ENCODE measurements around the gene ATRX. TPM values are rescaled to one million over a fixed set of nuclear protein-coding genes. Genes with fewer than 3 reads are reported as not detected.
A peak's percentile ranks its signal among the peaks of the same experiment; 100 is the strongest.

Gene ATRX
- total and polyA plus RNA-seq, 2 experiments from 2014 or later: 41.4 to 72.1 TPM

GRCh38 chrX:77635373-77635772 is 150.6 kb downstream of the ATRX start:
- Histone ChIP-seq H3K4me3 (no peak overlapping the region), H3K36me3 (replicated peaks; ENCODE audit: insufficient read depth, low read depth) (no peaks in the 10 kb centered on the region), H3K4me1 (ENCODE audit: insufficient read depth) (no peaks in the 10 kb centered on the region), H3K4me2 (no peak overlapping the region), H3K27ac (no peak overlapping the region), H2AFZ (no peak overlapping the region), H3K9me2 (replicated peaks; ENCODE audit: insufficient read depth) (no peaks in the 10 kb centered on the region), H3K9me3 (ENCODE audit: low read depth) (no peaks in the 10 kb centered on the region), H4K20me1 (ENCODE audit: insufficient read depth, poor library complexity, severe bottlenecking) (no peaks in the 10 kb centered on the region), H3K79me2 (no peaks in the 10 kb centered on the region), H3K27me3 (no peaks in the 10 kb centered on the region)
- DNase-seq (ENCODE audit: low spot score): no peak
- 70% methylated on average over 2 of the region's 2 CpGs for WGBS (ENCODE audit: low lambda C conversion rate, missing lambda C conversion rate)
- TF ChIP-seq EZH2phosphoT487 (IDR thresholded peaks at IDR 0.05; ENCODE audit: low read depth, severe bottlenecking, unreplicated experiment) (no peak), EZH2 (IDR thresholded peaks at IDR 0.05; ENCODE audit: borderline replicate concordance) (no peak)
- TF ChIP-seq, protein P1, sequence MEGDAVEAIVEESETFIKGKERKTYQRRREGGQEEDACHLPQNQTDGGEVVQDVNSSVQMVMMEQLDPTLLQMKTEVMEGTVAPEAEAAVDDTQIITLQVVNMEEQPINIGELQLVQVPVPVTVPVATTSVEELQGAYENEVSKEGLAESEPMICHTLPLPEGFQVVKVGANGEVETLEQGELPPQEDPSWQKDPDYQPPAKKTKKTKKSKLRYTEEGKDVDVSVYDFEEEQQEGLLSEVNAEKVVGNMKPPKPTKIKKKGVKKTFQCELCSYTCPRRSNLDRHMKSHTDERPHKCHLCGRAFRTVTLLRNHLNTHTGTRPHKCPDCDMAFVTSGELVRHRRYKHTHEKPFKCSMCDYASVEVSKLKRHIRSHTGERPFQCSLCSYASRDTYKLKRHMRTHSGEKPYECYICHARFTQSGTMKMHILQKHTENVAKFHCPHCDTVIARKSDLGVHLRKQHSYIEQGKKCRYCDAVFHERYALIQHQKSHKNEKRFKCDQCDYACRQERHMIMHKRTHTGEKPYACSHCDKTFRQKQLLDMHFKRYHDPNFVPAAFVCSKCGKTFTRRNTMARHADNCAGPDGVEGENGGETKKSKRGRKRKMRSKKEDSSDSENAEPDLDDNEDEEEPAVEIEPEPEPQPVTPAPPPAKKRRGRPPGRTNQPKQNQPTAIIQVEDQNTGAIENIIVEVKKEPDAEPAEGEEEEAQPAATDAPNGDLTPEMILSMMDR (IDR thresholded peaks at IDR 0.05; ENCODE audit: poor library complexity): no peak

DNA sequence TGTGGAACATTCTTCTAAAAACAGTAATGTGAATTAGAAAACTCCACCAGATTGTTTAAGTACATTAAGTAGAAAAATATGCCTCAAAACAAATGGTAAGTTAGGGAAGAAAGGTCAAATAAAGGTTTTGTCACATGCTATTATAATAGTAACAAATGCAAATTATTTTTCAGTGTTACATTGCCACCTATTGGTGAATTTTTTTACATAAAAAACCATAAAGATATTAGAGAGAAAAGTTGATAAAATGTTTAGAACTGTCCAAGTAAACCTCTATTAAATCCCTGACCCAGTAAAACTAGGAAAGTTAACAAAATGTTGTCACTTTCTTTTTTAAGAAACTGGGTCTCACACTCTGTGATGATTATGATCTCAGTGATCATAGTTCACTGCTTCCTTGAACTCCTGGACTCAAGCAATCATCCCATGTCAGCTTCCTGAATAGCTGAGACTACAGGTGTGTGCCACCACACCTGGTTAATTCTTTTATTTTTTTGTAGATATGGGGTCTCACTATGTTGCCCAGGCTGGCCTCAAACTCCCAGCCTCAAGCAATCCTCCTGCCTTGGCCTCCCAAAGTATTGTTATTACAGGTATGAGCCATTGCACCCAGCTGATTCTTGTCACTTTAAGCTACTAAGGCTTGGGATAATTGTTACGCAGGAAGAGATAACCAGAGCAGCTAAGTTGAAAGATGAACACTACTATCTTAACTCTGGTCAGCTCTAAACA is 157.6 kb downstream of the ATRX start:
- Histone ChIP-seq H3K27me3 (no peaks in the 10 kb centered on the region), H3K27ac (no peak overlapping the region), H3K36me3 (replicated peaks; ENCODE audit: insufficient read depth, low read depth) (no peaks in the 10 kb centered on the region), H3K9me2 (replicated peaks; ENCODE audit: insufficient read depth) (no peaks in the 10 kb centered on the region), H3K4me2 (no peak overlapping the region), H3K4me3 (no peak overlapping the region), H4K20me1 (ENCODE audit: insufficient read depth, poor library complexity, severe bottlenecking) (peaks cover 2% of the 10 kb centered on the region), H3K9me3 (ENCODE audit: low read depth) (no peaks in the 10 kb centered on the region), H3K4me1 (ENCODE audit: insufficient read depth) (no peaks in the 10 kb centered on the region), H2AFZ (no peak overlapping the region), H3K79me2 (peaks cover 7% of the 10 kb centered on the region)
- DNase-seq (ENCODE audit: low spot score): no peak
- 92% methylated on average over 1 of the region's 1 CpG for WGBS (ENCODE audit: low lambda C conversion rate, missing lambda C conversion rate)
- TF ChIP-seq, protein P1 (IDR thresholded peaks at IDR 0.05; ENCODE audit: poor library complexity): peak; percentile 2
- no peak for TF ChIP-seq EZH2phosphoT487 (IDR thresholded peaks at IDR 0.05; ENCODE audit: low read depth, severe bottlenecking, unreplicated experiment)

DNA sequence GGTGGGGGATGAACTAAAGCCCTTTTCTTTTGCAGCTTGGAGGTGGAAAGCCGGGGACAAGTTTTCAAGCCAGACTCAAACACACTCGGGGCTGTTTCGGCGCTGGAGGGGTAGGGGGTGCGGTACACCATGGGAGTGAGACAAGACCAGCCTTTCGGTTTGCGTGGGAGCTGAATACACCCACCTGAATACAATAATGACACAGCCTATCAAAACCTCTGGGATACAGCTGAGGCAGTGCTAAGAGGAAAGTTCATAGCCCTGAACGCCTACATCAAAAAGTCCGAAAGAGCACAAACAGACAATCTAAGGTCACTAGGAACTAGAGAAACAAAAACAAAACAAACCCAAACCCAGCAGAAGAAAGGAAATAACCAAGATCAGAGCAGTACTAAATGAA is 163.3 kb downstream of the ATRX start:
- Histone ChIP-seq H3K9me3 (ENCODE audit: low read depth) (no peaks in the 10 kb centered on the region), H3K27ac (no peak overlapping the region), H4K20me1 (ENCODE audit: insufficient read depth, poor library complexity, severe bottlenecking) (peaks cover 2% of the 10 kb centered on the region), H3K79me2 (peaks cover 16% of the 10 kb centered on the region), H2AFZ (no peak overlapping the region), H3K4me1 (ENCODE audit: insufficient read depth) (no peaks in the 10 kb centered on the region), H3K4me3 (no peak overlapping the region), H3K4me2 (no peak overlapping the region), H3K27me3 (no peaks in the 10 kb centered on the region), H3K9me2 (replicated peaks; ENCODE audit: insufficient read depth) (no peaks in the 10 kb centered on the region), H3K36me3 (replicated peaks; ENCODE audit: insufficient read depth, low read depth) (no peaks in the 10 kb centered on the region)
- 81% methylated on average over 9 of the region's 9 CpGs for WGBS (ENCODE audit: low lambda C conversion rate, missing lambda C conversion rate)
- DNase-seq (ENCODE audit: low spot score): no peak
- no peak for TF ChIP-seq EZH2 (IDR thresholded peaks at IDR 0.05; ENCODE audit: borderline replicate concordance)
- no peak for TF ChIP-seq EZH2phosphoT487 (IDR thresholded peaks at IDR 0.05; ENCODE audit: low read depth, severe bottlenecking, unreplicated experiment)
- TF ChIP-seq, protein P1 (IDR thresholded peaks at IDR 0.05; ENCODE audit: poor library complexity): no peak

Measured in hepatocyte (in vitro differentiated cells).